Anterior cingulate cortex (tissue), 58 donors: ENCODE results near the gene TMEM121.

Experiments
- DNase-seq, 58 donors: peaks; one replicate each; lab custom pipeline; 2025; lab: John Stamatoyannopoulos, UW

The TMEM121 gene

DNA sequence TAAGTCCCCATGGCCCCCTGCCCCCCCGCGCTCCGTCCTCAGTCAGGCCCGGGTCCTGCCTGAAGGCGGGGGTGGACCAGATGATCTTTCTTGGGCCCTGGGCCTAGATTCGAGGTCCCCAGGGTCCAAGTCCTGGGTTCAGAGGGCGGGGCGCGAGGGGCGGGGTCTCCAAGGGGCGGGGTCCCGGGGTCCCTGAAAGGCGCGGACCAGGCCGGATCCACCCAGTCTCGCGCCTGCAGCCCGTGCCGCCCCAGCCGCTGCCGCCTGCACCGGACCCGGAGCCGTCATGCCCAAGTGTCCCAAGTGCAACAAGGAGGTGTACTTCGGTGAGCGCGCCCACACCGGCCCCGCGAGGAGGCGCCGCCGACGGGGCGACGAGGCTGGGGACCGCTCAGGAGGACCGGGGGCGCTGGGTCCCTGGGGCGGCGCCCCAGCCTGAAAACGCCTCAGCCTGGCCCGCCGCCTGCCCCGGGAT, 39.4 kb upstream of the TMEM121 start:
- DNase-seq = no peak

DNA sequence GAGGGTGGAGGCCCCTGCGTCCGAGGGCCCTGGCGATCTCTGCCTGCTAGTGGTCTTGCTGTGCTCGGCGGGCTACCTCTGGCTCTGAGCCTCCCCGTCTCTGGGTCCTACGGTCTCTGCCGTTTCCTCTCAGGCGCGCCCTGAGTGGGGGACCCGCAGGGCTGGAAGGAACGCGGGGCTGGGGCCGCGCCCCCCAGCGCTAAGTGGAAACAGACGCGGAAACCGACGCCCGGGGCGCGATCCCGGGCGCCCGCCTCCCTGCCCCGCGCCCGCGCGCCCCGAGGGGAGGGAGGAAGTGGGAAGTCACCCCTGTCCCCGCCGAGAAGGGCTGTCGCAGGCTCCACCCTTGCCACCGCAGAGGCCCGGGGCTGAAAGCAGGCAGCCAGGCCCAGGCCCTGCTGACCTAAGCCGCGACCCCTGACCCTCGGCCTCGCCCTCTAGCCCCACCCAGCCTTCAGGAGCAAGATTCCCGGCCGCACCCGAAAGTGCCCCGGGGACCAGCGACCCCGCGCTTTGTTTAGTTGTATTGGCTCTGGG, 38.9 kb upstream of the TMEM121 start:
- DNase-seq = no peak

DNA sequence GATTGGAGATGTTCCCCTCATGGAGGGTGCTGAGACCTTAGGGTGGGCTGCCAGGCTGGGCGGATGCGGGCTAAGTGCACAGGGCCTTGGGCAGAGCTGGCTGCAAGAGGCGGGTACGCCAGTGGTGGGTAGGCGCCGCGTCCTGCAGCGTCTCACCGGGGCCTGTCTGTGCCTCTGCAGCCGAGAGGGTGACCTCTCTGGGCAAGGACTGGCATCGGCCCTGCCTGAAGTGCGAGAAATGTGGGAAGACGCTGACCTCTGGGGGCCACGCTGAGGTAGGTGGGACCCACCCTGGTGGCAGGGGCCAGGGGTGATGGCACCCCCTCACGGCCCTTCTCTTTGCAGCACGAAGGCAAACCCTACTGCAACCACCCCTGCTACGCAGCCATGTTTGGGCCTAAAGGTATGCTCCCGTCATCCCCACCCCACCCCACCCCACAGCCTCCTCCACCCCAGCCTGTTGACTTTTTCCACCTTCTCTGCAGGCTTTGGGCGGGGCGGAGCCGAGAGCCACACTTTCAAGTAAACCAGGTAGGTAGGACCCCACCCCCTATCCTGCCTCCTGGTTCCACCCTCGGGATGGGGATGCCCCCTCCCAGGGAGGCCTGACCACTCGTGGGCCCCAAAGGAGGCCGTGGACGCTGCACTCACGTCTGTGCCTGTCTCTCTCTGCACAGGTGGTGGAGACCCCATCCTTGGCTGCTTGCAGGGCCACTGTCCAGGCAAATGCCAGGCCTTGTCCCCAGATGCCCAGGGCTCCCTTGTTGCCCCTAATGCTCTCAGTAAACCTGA, 38.2 kb upstream of the TMEM121 start:
- DNase-seq = no peak

DNA sequence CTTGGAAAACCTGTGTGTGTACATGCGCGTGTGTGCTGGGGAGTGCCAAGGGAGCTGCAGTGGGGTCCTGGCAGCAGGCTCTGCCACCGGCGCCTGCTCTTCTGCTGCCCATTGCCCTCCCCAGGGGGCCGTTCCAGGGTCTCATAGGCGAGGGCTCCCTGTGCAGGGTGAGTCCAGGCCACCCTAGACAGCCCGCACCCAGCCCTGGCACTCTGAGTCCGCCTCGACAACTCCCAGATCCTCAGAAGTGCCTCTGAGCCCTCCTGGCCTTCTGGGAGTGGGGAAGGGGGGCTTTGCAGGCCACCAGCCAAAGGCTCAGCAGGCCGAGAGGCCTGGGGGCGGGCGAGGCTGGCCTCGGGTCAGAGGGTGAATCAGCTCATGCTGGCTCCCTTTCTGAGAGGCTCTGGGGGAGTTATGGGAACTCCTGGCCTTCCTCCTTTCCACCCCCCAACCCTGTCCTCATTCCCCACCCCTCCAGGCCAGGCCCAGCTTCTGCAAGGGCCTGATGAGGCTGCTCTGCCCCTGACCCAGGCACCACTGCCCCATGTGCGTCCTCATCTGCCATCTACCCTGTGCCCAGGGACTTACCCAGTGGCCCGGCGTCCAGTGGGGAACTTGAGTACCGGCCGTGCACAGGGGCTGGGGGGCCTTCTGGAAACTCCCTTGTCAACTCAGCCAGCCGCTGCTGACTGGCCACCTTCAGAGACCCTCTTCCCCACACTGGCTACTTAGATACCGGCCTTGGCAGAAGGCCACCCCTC, 37.4 kb upstream of the TMEM121 start:
- DNase-seq = no peak

DNA sequence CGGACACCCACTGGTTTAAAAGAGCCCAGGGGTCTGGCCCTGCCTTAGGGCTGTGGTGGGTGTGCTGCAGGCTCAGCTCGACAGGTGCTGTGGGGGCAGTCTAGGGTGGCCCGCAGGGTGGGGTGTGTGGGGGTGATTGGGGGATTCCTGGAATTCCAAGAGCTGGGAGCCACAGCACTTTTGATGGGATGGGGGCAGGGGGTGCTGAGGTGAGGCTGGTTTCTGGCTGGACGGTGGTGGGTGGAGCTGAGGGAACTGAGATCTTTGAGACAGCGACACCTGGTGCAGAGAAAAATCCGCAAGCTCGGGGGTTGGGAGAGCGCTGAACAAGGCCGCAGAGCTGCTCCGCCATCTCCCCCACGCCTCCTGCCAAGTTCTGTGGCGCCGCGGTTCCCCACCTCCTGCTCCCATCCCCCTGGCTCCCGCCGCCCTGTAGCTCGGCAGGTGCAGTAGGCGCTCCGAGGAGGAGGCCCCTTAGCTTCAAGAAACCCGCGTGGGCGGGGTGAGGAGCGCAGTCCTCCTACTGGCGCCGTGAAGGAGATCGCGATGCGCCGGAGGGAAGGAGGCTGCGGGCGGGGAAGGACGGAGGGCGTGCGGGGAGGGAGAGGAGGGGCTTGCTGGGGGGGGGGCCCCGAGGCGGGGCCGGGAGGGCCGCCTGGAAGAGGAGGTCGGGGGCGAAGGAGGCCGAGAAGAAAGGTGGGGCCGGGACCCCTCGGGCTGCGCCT, 36.7 kb upstream of the TMEM121 start:
- peak in 56 of 58 donors; percentile 15 to 93 (median 71) for DNase-seq

DNA sequence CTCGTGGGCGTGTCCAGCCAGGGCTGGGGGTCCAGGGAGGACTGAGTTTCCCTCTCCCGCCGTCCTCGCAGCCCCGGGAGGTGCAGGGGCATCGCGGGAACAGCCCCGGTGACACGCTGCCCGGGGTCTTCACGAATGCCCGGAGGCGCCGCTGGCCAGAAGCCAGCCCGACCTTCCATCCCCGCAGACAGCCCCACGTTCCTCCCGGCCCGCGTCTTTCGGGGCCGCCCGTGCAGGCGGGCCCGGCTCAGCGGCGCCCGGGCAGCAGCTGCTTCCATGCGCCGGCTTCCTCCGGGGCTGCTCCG, 36.2 kb upstream of the TMEM121 start:
- DNase-seq = no peak

DNA sequence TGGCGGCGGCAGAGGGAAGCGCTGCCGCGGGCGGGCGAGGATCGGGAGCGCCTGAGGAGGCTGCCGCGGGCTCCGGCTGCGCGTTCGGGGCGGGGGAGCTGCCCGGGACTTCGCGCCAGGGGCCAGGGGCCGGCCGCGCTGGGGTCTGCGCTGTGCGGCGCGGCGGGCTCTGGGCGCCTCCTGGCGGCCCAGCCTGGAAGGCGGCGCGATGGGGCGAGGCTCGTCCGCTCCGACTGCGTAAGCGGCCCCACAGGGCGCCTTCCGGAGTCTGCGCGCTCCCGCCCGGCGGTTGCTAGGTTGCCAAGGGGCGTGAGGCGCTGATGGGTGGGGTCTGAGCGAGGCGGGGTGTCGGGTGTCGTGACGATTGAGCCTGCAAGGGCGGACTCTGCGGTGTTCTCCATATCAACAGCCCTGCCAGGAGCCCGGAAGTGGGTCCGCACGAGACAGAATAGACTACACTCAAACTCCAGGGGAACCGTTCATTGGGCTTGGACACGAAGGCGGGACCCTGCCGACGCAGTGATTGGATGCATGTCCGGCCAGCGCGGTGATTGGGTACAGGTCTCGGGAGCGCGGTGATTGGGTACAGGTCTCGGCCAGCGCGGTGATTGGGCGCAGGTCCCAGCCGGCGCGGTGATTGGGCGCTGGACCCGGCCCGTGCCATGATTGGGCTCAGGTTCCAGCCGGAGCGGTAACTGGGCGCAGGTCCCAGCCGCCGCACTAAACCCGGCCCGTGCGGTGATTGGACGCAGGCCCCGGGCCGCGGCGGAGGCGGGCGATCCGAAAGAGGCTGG, 35.6 kb upstream of the TMEM121 start, which contains the start of gene TEDC1:
TEDC1 (plus strand) TSS at position 675 of the 794 bp plus-strand sequence. CDS start 130 bp downstream, outside the sequence.
- DNase-seq = peak; percentile 97 to 100 (median 100)

DNA sequence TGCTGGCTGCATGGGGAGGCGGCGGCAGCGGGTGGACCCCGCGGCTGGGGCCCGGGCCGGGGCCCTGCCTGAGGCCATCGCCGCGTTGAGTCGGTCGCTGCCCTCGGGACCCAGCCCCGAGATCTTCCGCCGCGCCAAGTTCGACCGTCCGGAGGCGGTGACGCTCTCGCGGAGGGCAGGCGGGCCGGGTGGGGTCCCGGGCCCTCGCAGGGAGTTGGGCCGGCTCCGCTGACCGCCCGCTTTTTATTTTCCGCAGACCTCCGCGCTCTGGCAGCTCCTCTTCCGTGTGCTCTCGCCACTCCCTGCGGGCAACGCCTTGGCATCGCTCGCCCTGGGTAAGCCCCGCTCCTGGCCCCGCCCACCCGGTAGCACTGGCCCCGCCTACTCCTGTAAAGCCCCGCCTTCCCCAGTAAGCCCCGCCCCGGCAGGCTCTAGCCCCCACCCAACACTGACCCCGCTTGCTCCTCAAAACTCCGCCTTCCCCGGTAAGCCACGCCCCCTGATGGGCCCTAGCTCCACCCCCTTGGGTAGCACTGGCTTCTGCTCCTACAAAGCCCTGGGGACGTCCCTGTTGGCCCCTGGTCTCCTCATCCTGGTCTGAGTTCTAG, 34.9 kb upstream of the TMEM121 start:
- peak in 18 of 58 donors; percentile 35 to 72 (median 55) for DNase-seq

DNA sequence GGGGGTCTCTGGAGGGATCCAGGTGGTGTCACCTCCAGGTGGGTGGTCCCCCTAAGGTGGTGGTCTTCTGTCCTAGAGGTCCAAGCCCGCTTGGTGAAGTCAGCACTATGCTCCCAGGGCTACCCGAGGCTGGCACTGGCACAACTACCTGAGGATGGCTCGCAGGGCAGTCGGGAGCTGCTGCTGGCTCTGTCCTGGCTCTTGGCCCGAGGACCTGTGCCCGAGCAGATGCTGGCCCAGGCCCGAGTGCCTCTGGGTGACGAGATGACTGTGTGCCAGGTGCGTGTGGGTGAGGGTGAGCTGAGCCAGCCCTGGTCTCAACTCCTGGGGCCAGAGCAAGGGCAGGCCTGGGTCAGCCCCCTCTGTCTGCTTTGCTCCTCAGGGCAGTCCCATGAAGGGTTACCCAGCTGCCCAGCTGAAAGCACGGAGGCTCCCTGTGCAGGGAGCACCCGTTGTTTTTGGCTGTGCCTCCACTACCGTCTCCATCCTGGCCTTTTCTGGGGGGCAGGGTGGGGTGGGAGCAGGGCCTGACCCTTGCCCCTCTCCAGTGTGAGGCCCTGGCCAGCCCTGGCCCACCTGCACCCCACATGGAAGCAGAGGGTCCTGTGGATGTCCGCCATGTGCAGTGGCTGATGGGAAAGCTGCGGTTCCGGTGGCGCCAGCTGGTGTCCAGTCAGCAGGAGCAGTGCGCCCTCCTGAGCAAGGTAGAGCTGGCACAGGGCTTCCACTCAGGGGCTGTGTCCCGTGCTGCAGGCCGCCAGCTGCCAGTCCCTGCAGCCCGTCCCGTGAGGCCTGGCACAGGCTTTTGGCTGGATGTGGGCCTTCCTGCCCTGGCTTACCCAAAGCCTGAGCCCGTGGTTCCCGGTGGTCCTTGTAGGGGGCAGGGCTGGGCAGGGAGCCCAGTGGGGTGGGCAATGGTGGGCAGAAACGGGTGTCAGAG, 34.1 kb upstream of the TMEM121 start:
- DNase-seq = no peak

DNA sequence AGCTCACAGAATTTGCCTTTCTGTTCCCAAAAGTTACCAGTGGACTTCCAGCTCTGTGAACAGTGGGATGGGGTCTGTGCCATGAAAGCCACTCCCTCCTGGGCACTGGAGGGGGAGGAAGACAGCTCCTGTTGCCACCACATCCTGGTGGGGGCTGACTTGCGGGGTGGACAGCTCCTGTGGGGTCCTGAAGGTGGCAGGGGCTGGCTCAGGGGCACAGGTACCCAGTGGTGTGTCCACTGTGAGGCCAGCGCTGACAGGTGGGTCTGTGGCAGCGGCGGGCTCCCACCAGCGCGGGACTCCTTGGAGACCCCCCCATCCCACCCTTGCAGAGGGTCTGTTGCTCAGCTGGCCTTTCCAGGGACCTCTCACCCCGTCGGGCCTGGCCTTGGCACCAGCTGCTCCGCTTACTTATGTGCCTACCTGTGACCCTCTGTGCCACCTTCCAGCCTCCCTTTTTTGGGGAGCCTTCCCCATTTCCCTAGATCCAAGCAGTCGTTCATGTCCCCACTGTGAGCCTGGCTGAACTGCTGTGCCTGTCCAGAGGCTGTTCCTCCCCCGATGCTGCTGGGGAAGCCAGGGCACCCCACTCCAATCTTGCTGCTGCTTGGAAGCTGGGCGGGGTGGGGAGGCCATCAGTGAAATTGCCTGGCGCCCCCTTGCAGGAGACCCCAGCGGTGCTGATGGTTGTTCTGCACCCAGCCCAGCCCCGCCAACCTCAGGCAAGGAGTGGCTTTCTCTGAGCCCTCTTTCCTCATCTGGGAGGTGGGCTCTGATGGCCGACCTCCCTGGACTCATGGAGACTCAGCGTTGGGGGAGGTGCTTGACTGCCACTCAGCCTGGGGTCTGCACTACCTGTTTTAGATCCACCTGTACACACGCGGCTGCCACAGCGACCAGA, 33.2 kb upstream of the TMEM121 start:
- no peak for DNase-seq

DNA sequence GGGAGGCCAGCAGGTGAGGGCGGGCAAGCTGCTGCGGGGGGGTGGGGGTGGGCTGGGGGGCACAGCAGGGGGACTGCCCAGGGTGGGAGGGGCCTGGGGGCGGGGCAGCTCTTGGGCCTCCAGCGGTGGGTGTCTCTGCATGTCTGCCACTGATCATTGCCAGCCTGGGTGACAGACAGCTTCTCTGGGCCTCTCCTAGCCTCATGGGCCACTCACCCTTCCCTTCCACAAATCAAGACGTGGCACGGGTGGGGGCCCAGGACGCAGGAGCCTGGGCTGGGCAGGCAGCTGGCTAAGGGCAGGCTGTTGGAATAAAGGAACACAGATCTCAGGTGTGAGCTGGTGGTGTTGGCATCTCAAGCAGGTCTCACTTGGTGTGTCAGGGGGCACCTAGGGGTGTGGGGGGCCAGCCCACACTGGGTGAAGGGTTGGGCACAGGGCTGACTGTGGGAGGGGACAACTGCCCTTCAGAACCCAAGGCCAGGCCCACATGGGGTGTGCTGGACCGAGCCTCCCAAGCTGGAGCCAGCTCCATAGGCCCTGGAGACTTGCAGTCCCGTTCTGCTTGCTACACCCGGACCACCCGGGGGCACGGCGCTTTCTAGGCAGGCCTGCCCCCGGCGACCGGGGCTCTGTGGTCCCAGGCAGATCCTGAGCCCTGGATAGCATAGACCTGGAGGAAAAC, 32.3 kb upstream of the TMEM121 start:
- DNase-seq = no peak

DNA sequence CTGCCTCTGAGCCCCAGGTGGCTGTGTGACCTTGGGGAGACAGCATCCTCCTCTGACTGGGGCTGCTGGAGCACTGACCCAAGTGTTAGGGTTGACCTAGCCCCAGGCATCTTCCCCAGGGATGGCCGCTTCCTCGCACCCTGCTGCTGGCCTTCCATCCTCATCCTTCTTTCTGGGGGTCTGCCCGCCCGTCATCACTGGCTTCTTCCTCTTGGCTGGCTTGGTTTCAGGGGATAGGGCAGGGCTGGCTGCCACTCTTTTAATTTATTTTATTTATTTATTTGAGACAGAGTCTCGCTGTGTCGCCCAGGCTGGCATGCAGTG, 31.8 kb upstream of the TMEM121 start:
- no peak for DNase-seq

DNA sequence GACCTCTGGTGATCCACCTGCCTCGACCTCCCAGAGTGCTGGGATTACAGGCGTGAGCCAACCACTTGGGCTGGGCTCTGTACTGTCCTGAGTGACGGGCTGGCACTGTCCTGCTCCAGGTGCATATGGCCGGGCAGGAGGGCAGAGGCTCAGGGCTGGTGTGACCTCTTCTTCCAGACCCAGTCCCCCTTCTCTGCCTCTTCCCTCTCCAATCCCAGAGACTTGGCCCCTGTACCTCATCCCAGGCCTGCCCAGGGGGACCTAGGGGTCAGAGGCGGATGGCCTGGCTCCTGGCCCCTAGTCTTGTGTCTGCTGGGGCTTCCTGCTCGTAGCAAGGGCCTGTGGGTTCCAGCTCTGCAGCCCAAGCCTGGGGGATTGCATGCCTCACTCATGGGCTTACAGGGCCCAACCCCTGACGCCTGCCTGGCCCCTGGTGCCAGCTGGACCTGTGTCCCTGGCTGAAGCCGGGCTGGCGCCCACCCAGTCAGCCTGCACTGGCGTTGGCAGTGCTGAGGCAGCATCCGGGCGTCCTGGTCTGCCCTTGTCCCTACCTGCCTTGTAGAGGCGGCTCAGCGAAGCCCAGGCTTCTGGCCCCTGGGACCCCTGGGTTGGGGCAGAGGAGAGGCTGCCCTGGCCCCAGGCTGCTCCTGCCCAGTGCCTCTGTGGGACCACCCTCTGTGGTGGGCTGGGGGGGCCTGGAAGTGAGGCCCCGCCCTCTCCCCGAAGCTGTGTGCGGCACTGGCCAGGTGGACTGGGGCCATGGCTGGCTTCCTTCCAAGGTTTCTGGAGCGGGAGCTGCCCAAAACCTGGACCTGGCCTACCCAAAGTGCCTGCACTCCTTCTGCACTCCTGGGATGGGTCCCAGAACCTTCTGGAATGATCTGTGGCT, 31.0 kb upstream of the TMEM121 start:
- DNase-seq = no peak

DNA sequence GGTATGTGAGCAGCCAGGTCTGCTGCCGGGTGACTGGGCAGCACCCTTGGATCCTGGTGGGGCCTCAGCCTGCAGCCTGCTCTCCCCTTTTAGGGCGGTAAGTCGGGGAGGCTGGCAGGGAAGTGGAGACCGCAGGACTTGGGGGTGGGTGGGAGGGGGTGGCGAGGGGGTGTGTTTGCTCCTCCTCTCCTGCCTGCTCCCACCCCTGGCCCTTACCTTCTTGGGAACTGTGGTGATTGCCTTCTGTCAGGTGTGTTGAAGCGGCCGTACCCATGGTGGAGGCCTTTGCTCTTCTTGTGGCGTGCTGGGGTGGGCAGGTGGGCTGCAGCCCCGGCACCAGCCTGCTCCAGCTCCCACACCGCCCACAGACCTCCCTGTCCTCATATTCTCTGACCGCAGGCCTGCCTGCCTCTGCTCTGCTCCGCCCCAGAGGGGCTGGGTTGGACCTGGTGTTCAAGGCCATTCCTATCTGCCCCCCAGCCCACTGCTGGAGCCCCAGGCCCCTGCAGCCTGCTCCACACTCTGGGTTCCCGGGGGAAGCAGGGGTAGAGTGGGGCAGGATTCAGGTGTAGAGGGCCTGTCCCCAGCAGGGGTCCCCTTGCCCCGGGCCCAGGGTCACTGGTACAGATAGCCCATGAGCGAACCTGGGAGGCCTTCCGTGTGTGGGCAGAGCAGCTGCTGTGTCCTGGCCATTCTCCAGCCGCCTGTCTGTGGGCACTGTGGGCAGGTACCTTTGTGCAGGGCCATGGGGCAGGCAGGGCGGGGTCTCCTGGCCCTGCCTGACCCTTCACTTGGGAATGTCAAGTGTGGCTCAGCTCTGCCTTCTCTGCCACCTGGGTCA, 30.2 kb upstream of the TMEM121 start:
- no peak for DNase-seq
